IMR-90 (cell line): Measurements from ENCODE around the gene NDRG4. TPM values are rescaled to one million over a fixed set of nuclear protein-coding genes. Genes with fewer than 3 reads are reported as not detected.

Experiments
- ATAC-seq: fragments of 200-7000 bp; cut with Tn5 transposase; 2 replicates; pipeline ENCODE4 v1.9.1; 2020; ENCODE audit warnings: low read depth, mild to moderate bottlenecking, moderate library complexity
- BruUV-seq: library from RNA; stranded (reverse); fragments of 400-500 nt; replicated peaks from 2 replicates; lab custom pipeline; 2021; lab: Mats Ljungman, UMichigan
- CTCF ChIA-PET: fragments of 300-600 bp; formaldehyde crosslinking; extraction: SDS; loops from one replicate; lab custom pipeline; 2021; ENCODE audit warnings: antibody characterized with exemption; lab: Yijun Ruan, JAX
- POLR2A ChIA-PET: fragments of 300-600 bp; sonication (Branson Sonifier 250); formaldehyde crosslinking; loops from one replicate; lab custom pipeline; 2022; ENCODE audit warnings: antibody characterized with exemption; ENCODE audit not compliant: unreplicated experiment; lab: Charles Lee
- DNase-seq: peaks from one replicate; pipeline ENCODE4 v3.0.0; 2013
- H2AFZ ChIP-seq: replicated peaks from 2 replicates; pipeline ENCODE3; 2013; ENCODE audit warnings: low read length, mild to moderate bottlenecking; ENCODE audit not compliant: poor library complexity
- H2AK5ac ChIP-seq: 2 replicates; pipeline ENCODE4 v1.6.1; 2013; ENCODE audit warnings: low read depth, low read length, inconsistent platforms
- H2AK9ac ChIP-seq: replicated peaks from 2 replicates; pipeline ENCODE3; 2013; ENCODE audit warnings: mild to moderate bottlenecking, low read depth, low read length, moderate library complexity; ENCODE audit not compliant: poor library complexity
- H2BK120ac ChIP-seq: 2 replicates; pipeline ENCODE4 v1.6.1; 2013; ENCODE audit warnings: low read depth, low read length, inconsistent platforms
- H2BK15ac ChIP-seq: 3 replicates; pipeline ENCODE4 v1.6.1; 2013; ENCODE audit warnings: low read depth, low read length, inconsistent platforms
- H2BK20ac ChIP-seq: 2 replicates; pipeline ENCODE4 v1.6.1; 2013; ENCODE audit warnings: low read depth, mild to moderate bottlenecking, inconsistent platforms, low read length, moderate library complexity
- H2BK5ac ChIP-seq: 2 replicates; pipeline ENCODE4 v1.6.1; 2013; ENCODE audit warnings: mild to moderate bottlenecking, low read depth, low read length, inconsistent platforms; ENCODE audit not compliant: poor library complexity, severe bottlenecking
- H3K14ac ChIP-seq: replicated peaks from 2 replicates; pipeline ENCODE4 v1.6.1; 2013; ENCODE audit warnings: low read depth, low read length, inconsistent platforms
- H3K18ac ChIP-seq: 2 replicates; pipeline ENCODE4 v1.6.1; 2013; ENCODE audit warnings: low read depth, low read length, control low read depth
- H3K23ac ChIP-seq: 2 replicates; pipeline ENCODE4 v1.6.1; 2013; ENCODE audit warnings: low read depth, low read length, inconsistent platforms
- H3K27ac ChIP-seq: 2 replicates; pipeline ENCODE4 v1.5.1; 2013; ENCODE audit warnings: mild to moderate bottlenecking, control low read depth, low read length; ENCODE audit not compliant: insufficient read depth
- H3K27me3 ChIP-seq: 2 replicates; pipeline ENCODE4 v1.6.1; 2013; ENCODE audit warnings: low read length; ENCODE audit not compliant: control insufficient read depth, insufficient read depth
- H3K36me3 ChIP-seq: 2 replicates; pipeline ENCODE4 v1.6.1; 2013; ENCODE audit warnings: low read length, mixed read lengths; ENCODE audit not compliant: control insufficient read depth, insufficient read depth
- H3K4ac ChIP-seq: 2 replicates; pipeline ENCODE4 v1.6.1; 2013; ENCODE audit warnings: low read depth, low read length, inconsistent platforms
- H3K4me1 ChIP-seq: 2 replicates; pipeline ENCODE4 v1.6.1; 2013; ENCODE audit warnings: low read length, mixed read lengths; ENCODE audit not compliant: control insufficient read depth, insufficient read depth
- H3K4me2 ChIP-seq: 2 replicates; pipeline ENCODE4 v1.6.1; 2013; ENCODE audit warnings: low read depth, mild to moderate bottlenecking, control low read depth, low read length, moderate library complexity
- H3K4me3 ChIP-seq: 2 replicates; pipeline ENCODE4 v1.5.1; 2013; ENCODE audit warnings: low read depth, mild to moderate bottlenecking, control low read depth, low read length, moderate library complexity; ENCODE audit not compliant: insufficient read depth
- H3K56ac ChIP-seq: 2 replicates; pipeline ENCODE4 v1.6.1; 2013; ENCODE audit warnings: low read length, inconsistent platforms; ENCODE audit not compliant: insufficient read depth; ENCODE audit errors: extremely low read depth
- H3K79me1 ChIP-seq, 2 experiments: 2 replicates each; pipeline ENCODE4 v1.6.1; 2013; ENCODE audit warnings: low read length in 2 of 2, inconsistent platforms in 1 of 2, low read depth in 1 of 2
- H3K9ac ChIP-seq: 2 replicates; pipeline ENCODE4 v1.6.1; 2013; ENCODE audit warnings: low read depth, low read length, control low read depth
- H3K9me1 ChIP-seq: 2 replicates; pipeline ENCODE4 v1.6.1; 2013; ENCODE audit warnings: low read length, inconsistent platforms; ENCODE audit not compliant: insufficient read depth
- H3K9me3 ChIP-seq: 2 replicates; pipeline ENCODE4 v1.6.1; 2013; ENCODE audit warnings: low read length; ENCODE audit not compliant: control insufficient read depth, insufficient read depth
- H4K20me1 ChIP-seq: 2 replicates; pipeline ENCODE4 v1.6.1; 2013; ENCODE audit warnings: low read length, inconsistent platforms; ENCODE audit not compliant: insufficient read depth
- H4K5ac ChIP-seq: 2 replicates; pipeline ENCODE4 v1.6.1; 2013; ENCODE audit warnings: mild to moderate bottlenecking, low read depth, low read length, control low read depth
- H4K8ac ChIP-seq, 2 experiments: 2 replicates each; pipeline ENCODE4 v1.6.1; 2013; ENCODE audit warnings: low read depth in 2 of 2, low read length in 2 of 2, control low read depth in 1 of 2, inconsistent platforms in 1 of 2
- H4K91ac ChIP-seq: 2 replicates; pipeline ENCODE4 v1.6.1; 2013; ENCODE audit warnings: low read depth, low read length, inconsistent platforms; ENCODE audit not compliant: insufficient read depth
- CHD1 ChIP-seq: IDR thresholded peaks from 2 replicates; pipeline ENCODE4 v1.6.1; 2012; ENCODE audit warnings: low read depth, low read length, improper control_type of control experiment
- MAZ ChIP-seq: IDR thresholded peaks from 2 replicates; pipeline ENCODE4 v1.6.1; 2012; ENCODE audit warnings: low read depth, mild to moderate bottlenecking, low read length, improper control_type of control experiment, moderate library complexity, borderline replicate concordance
- NFE2L2 ChIP-seq: fragments of 150-350 bp; IDR thresholded peaks from 2 replicates; pipeline ENCODE4 v1.6.1; 2016; ENCODE audit warnings: low read depth, mild to moderate bottlenecking, low read length
- POLR2A ChIP-seq: IDR thresholded peaks from 2 replicates; pipeline ENCODE4 v1.6.1; 2012; ENCODE audit warnings: mild to moderate bottlenecking, low read depth, low read length
- SMC3 ChIP-seq: fragments of 150-350 bp; IDR thresholded peaks from 2 replicates; pipeline ENCODE4 v1.6.1; 2016; ENCODE audit warnings: low read depth, mild to moderate bottlenecking, antibody characterized with exemption, low read length, moderate library complexity
- USF2 ChIP-seq: fragments of 150-350 bp; IDR thresholded peaks from 2 replicates; pipeline ENCODE4 v1.6.1; 2017; ENCODE audit warnings: mild to moderate bottlenecking, antibody characterized with exemption, low read length, low read depth
- WGBS, 2 experiments: methylation state at CpG; one replicate each; pipeline versions ENCODE4 v1.1.5 to v1.1.7; 2013; ENCODE audit warnings: missing lambda C conversion rate in 2 of 2; ENCODE audit not compliant: insufficient read length in 1 of 2; ENCODE audit errors: extremely low coverage in 2 of 2; 5-methylcytosine and 5-hydroxymethylcytosine counted together
- dilution Hi-C: fragments of 300-500 bp; cut with HindIII; formaldehyde crosslinking; loops from one replicate; pipeline ENCODE4 v1.14.3; 2018; ENCODE audit warnings: low sequenced_read_pairs; ENCODE audit not compliant: unreplicated experiment
- in situ Hi-C: fragments of 300-500 bp; cut with MboI; formaldehyde crosslinking; loops from 3 replicates; pipeline ENCODE4 v1.14.3; 2019; ENCODE audit warnings: low sequenced_read_pairs, inconsistent platforms, mixed read lengths
- intact Hi-C: fragments of 100-400 bp; cut with micrococcal nuclease; formaldehyde crosslinking; loops from 2 replicates; pipeline ENCODE4 v1.10.0; 2022
- polyA plus RNA-seq, 3 experiments: library from polyadenylated mRNA; depleted of rRNA; stranded (reverse); fragments of >200 nt; gene quantifications; 2 replicates each; pipeline ENCODE4 v1.2.3, GENCODE V29; 2012; ENCODE audit warnings: low replicate concordance in 1 of 3
- total RNA-seq: library from RNA; depleted of rRNA; stranded (reverse); fragments of >200 nt; gene quantifications from 2 replicates; pipeline ENCODE4 v1.2.3, GENCODE V29; 2012

NDRG4 gene
- total and polyA plus RNA-seq, 2 of the 4 experiments (the other 2 are of a cell fraction) = 10.9 to 23.5 TPM

GRCh38 chr16:58476791-58477190, 23.2 kb upstream of the NDRG4 start:
- no peak overlapping the region for H3K23ac ChIP-seq
- H4K91ac ChIP-seq = no peak overlapping the region
- intact Hi-C loops = no loop called here
- TF ChIP-seq NFE2L2 (no peak), CHD1 (no peak), USF2 (no peak), POLR2A (no peak), SMC3 (no peak), MAZ (no peak)
- no CpG with 5 or more reads among the region's 1 CpG for WGBS, 2 experiments
- H3K4me1 ChIP-seq = no peaks in the 10 kb centered on the region
- H2BK20ac ChIP-seq = no peak overlapping the region
- no peaks in the 10 kb centered on the region for H3K9me3 ChIP-seq
- dilution Hi-C loops = no loop called here
- H3K18ac ChIP-seq = no peak overlapping the region
- no TSS peak for BruUV-seq
- no peak overlapping the region for H3K4me3 ChIP-seq
- ChIA-PET CTCF (no interaction called here), POLR2A (no interaction called here)
- in situ Hi-C loops = no loop called here
- H4K20me1 ChIP-seq = no peaks in the 10 kb centered on the region
- H3K9me1 ChIP-seq = no peaks in the 10 kb centered on the region
- ATAC-seq (no peak), DNase-seq (no peak)
- no peak overlapping the region for H2AK9ac ChIP-seq
- H3K56ac ChIP-seq = no peak overlapping the region
- H2BK15ac ChIP-seq = no peak overlapping the region
- no peak overlapping the region for H2BK5ac ChIP-seq
- H3K27ac ChIP-seq = no peak overlapping the region
- no peak overlapping the region for H2AFZ ChIP-seq
- H2BK120ac ChIP-seq = no peak overlapping the region
- H3K9ac ChIP-seq = no peak overlapping the region
- no peak overlapping the region for H4K5ac ChIP-seq
- no peak overlapping the region for H3K14ac ChIP-seq
- H3K4me2 ChIP-seq = no peak overlapping the region
- no peaks in the 10 kb centered on the region for H3K79me1 ChIP-seq
- no peak overlapping the region for H3K4ac ChIP-seq
- no peak overlapping the region for H2AK5ac ChIP-seq
- H3K27me3 ChIP-seq = peaks cover 31% of the 10 kb centered on the region
- H4K8ac ChIP-seq = no peak overlapping the region
- H3K36me3 ChIP-seq = no peaks in the 10 kb centered on the region
